Gastroesophageal sphincter (tissue), 3 donors: ENCODE results near the gene PER2.

Experiments used
- POLR2A ChIP-seq, 2 donors: fragments of 450-650 bp; IDR thresholded peaks; one replicate each; pipeline ENCODE4 v1.6.1; 2017; ENCODE audit warnings: antibody characterized with exemption in 2 of 2, mild to moderate bottlenecking in 2 of 2, moderate library complexity in 1 of 2
- TF ChIP-seq, protein P1 (sequence below), 4 experiments: fragments of 200-600 bp in 2 of 4; fragments of 450-650 bp in 2 of 4; sonication (generic) in 1 of 4; IDR thresholded peaks; one replicate each; pipeline ENCODE4 v1.5.1; 2017 to 2019; ENCODE audit warnings: antibody characterized with exemption in 4 of 4, mild to moderate bottlenecking in 2 of 4, moderate library complexity in 2 of 4

DNA sequence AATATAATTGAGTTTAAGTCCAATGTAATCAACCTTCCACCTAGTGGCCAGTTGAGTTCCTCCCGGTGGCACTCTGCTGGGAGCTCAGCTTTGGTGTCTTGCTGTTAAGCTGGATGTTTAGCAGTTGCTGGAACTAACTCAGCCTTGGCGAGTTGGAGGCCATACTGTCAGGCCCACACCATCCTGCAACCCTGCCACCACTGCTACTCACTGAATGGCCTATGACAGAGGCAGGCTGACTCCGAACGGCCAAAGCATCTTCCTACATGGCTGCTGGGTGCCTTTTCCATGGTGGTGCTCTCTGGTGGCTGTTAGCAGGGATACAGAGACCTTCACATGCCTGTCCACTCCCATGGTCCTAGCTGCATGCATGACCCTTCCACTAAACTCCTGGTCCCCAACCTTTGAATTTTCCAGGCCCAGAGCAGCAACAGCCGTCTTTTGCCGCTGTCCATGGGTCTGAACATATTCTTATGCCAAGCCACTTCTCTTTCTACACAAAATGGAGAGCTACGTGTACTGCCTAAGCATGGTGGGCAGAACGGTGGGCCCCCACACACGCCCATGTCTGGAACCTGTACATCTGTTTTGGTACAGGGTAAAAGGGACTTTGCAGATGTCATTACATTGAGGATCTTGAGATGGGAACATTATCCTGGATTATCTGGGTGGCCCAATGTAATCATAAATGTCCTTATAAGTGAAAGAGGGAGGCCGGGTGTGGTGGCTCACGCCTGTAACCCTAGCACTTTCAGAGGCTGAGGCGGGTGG, 16.9 kb upstream of the PER2 start:
- TF ChIP-seq, protein P1, sequence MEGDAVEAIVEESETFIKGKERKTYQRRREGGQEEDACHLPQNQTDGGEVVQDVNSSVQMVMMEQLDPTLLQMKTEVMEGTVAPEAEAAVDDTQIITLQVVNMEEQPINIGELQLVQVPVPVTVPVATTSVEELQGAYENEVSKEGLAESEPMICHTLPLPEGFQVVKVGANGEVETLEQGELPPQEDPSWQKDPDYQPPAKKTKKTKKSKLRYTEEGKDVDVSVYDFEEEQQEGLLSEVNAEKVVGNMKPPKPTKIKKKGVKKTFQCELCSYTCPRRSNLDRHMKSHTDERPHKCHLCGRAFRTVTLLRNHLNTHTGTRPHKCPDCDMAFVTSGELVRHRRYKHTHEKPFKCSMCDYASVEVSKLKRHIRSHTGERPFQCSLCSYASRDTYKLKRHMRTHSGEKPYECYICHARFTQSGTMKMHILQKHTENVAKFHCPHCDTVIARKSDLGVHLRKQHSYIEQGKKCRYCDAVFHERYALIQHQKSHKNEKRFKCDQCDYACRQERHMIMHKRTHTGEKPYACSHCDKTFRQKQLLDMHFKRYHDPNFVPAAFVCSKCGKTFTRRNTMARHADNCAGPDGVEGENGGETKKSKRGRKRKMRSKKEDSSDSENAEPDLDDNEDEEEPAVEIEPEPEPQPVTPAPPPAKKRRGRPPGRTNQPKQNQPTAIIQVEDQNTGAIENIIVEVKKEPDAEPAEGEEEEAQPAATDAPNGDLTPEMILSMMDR (IDR thresholded peaks at IDR 0.05): peak in 1 of 4 experiments; percentile 18
- TF ChIP-seq POLR2A (IDR thresholded peaks at IDR 0.05): no peak
